T-helper 2 cell treated with Interferon-gamma antibody and Interleukin-4, amounts not matched to agents 5 μg/mL and 100 μg/mL, for 36 hours (primary cell): ENCODE results near the gene CD1B.
"Not testable (repeated sequence)": the region's sequence is repeated elsewhere in the genome, so short reads cannot be mapped to it uniquely, and the experiment has no call there.

Experiments
- DNase-seq: peaks from one replicate; pipeline ENCODE4 v3.0.0; 2021; ENCODE audit warnings: low spot score
- H3K27ac Mint-ChIP-seq: one replicate; pipeline ENCODE4 v1.8.0; 2021; ENCODE audit warnings: mild to moderate bottlenecking, mixed read lengths
- H3K27me3 Mint-ChIP-seq: one replicate; pipeline ENCODE4 v1.8.0; 2021; ENCODE audit warnings: low read depth, mixed read lengths
- H3K36me3 Mint-ChIP-seq: one replicate; pipeline ENCODE4 v1.8.0; 2021; ENCODE audit warnings: low read depth, mixed read lengths
- H3K4me1 Mint-ChIP-seq: one replicate; pipeline ENCODE4 v1.8.0; 2021; ENCODE audit warnings: low read depth, mixed read lengths
- H3K4me3 Mint-ChIP-seq: one replicate; pipeline ENCODE4 v1.8.0; 2022; ENCODE audit warnings: mild to moderate bottlenecking, moderate library complexity, mixed read lengths
- H3K9me3 Mint-ChIP-seq: one replicate; pipeline ENCODE4 v1.8.0; 2021; ENCODE audit warnings: mixed read lengths

Gene CD1B

GRCh38 chr1:158331481-158332150 is at the start of gene CD1B:
CD1B (minus strand) TSS chr1:158331531; CDS start chr1:158331423, 108 bp downstream.
- Mint-ChIP-seq H3K27ac (no peak within 1 kb of the TSS), H3K4me3 (no peak within 1 kb of the TSS), H3K4me1 (peaks cover 9% of the 10 kb centered on the region)

GRCh38 chr1:158374860-158375259 is 43.5 kb upstream of the CD1B start:
- Mint-ChIP-seq H3K4me3 (no peak overlapping the region), H3K27me3 (peaks cover 8% of the 10 kb centered on the region), H3K9me3 (peaks cover 16% of the 10 kb centered on the region), H3K36me3 (no peaks in the 10 kb centered on the region), H3K4me1 (no peaks in the 10 kb centered on the region), H3K27ac (no peak overlapping the region)
- no peak for DNase-seq

More at GRCh38 chr1:158331481-158332150, at the start of gene CD1B:
- no peak for DNase-seq
- peaks cover 4% of the 10 kb centered on the region for H3K27me3 Mint-ChIP-seq
- no peaks in the 10 kb centered on the region for H3K9me3 Mint-ChIP-seq
- H3K36me3 Mint-ChIP-seq = no peaks in the 10 kb centered on the region

GRCh38 chr1:158374101-158374500 is 42.8 kb upstream of the CD1B start:
- Mint-ChIP-seq H3K27me3 (peaks cover 10% of the 10 kb centered on the region), H3K9me3 (peaks cover 16% of the 10 kb centered on the region)
- not testable (repeated sequence) for H3K4me1 Mint-ChIP-seq, H3K36me3 Mint-ChIP-seq, DNase-seq, H3K4me3 Mint-ChIP-seq, H3K27ac Mint-ChIP-seq

- Mint-ChIP-seq H3K9me3 (peaks cover 16% of the 10 kb centered on the region), H3K36me3 (no peaks in the 10 kb centered on the region), H3K4me1 (no peaks in the 10 kb centered on the region), H3K27ac (no peak overlapping the region), H3K27me3 (peaks cover 3% of the 10 kb centered on the region), H3K4me3 (no peak overlapping the region)
- DNase-seq = peak; percentile 39
Measured at GRCh38 chr1:158371188-158371953, 40.0 kb upstream of the CD1B start.

- DNase-seq = no peak
- H3K27me3 Mint-ChIP-seq = peaks cover 3% of the 10 kb centered on the region
- H3K36me3 Mint-ChIP-seq = no peaks in the 10 kb centered on the region
- peaks cover 4% of the 10 kb centered on the region for H3K9me3 Mint-ChIP-seq
- H3K27ac Mint-ChIP-seq = no peak overlapping the region
- H3K4me3 Mint-ChIP-seq = no peak overlapping the region
- H3K4me1 Mint-ChIP-seq = no peaks in the 10 kb centered on the region
Measured at GRCh38 chr1:158366783-158367182, 35.5 kb upstream of the CD1B start.

GRCh38 chr1:158362941-158363340 is 31.6 kb upstream of the CD1B start:
- Mint-ChIP-seq H3K27me3 (no peaks in the 10 kb centered on the region), H3K9me3 (no peaks in the 10 kb centered on the region), H3K36me3 (no peaks in the 10 kb centered on the region), H3K4me3 (no peak overlapping the region), H3K27ac (no peak overlapping the region), H3K4me1 (no peaks in the 10 kb centered on the region)
- no peak for DNase-seq

GRCh38 chr1:158362482-158362881 is 31.2 kb upstream of the CD1B start:
- H3K36me3 Mint-ChIP-seq = no peaks in the 10 kb centered on the region
- H3K27ac Mint-ChIP-seq = no peak overlapping the region
- no peaks in the 10 kb centered on the region for H3K9me3 Mint-ChIP-seq
- H3K27me3 Mint-ChIP-seq = no peaks in the 10 kb centered on the region
- no peaks in the 10 kb centered on the region for H3K4me1 Mint-ChIP-seq
- H3K4me3 Mint-ChIP-seq = no peak overlapping the region
- no peak for DNase-seq

GRCh38 chr1:158357441-158357840 is 26.1 kb upstream of the CD1B start:
- Mint-ChIP-seq H3K36me3 (no peaks in the 10 kb centered on the region), H3K27ac (no peak overlapping the region), H3K9me3 (no peaks in the 10 kb centered on the region), H3K4me3 (no peak overlapping the region), H3K4me1 (no peaks in the 10 kb centered on the region), H3K27me3 (peaks cover 20% of the 10 kb centered on the region)
- no peak for DNase-seq

- H3K27ac Mint-ChIP-seq = no peak overlapping the region
- no peaks in the 10 kb centered on the region for H3K9me3 Mint-ChIP-seq
- H3K36me3 Mint-ChIP-seq = no peaks in the 10 kb centered on the region
- H3K27me3 Mint-ChIP-seq = peaks cover 20% of the 10 kb centered on the region
- DNase-seq = no peak
- H3K4me3 Mint-ChIP-seq = no peak overlapping the region
- no peaks in the 10 kb centered on the region for H3K4me1 Mint-ChIP-seq
Measured at GRCh38 chr1:158356616-158357015, 25.3 kb upstream of the CD1B start.

GRCh38 chr1:158355773-158356285 is 24.5 kb upstream of the CD1B start:
- Mint-ChIP-seq H3K9me3 (no peaks in the 10 kb centered on the region), H3K36me3 (no peaks in the 10 kb centered on the region), H3K27ac (no peak overlapping the region), H3K27me3 (peaks cover 20% of the 10 kb centered on the region), H3K4me1 (no peaks in the 10 kb centered on the region), H3K4me3 (no peak overlapping the region)
- DNase-seq = no peak

- Mint-ChIP-seq H3K4me1 (no peaks in the 10 kb centered on the region), H3K27me3 (peaks cover 20% of the 10 kb centered on the region), H3K36me3 (no peaks in the 10 kb centered on the region), H3K9me3 (no peaks in the 10 kb centered on the region), H3K27ac (no peak overlapping the region), H3K4me3 (no peak overlapping the region)
- DNase-seq = no peak
Measured at GRCh38 chr1:158354255-158354654, 22.9 kb upstream of the CD1B start.

GRCh38 chr1:158353303-158354075 is 22.2 kb upstream of the CD1B start, which contains the start of gene CD1E:
CD1E (plus strand) TSS chr1:158353894; CDS start chr1:158353989, 95 bp downstream.
- peaks cover 20% of the 10 kb centered on the region for H3K27me3 Mint-ChIP-seq
- no peak within 1 kb of the TSS for H3K4me3 Mint-ChIP-seq
- H3K4me1 Mint-ChIP-seq = no peaks in the 10 kb centered on the region
- no peaks in the 10 kb centered on the region for H3K9me3 Mint-ChIP-seq
- no peak within 1 kb of the TSS for H3K27ac Mint-ChIP-seq
- no peak for DNase-seq
- no peaks in the 10 kb centered on the region for H3K36me3 Mint-ChIP-seq

- not testable (repeated sequence) for DNase-seq, H3K27me3 Mint-ChIP-seq, H3K9me3 Mint-ChIP-seq, H3K36me3 Mint-ChIP-seq, H3K4me1 Mint-ChIP-seq, H3K4me3 Mint-ChIP-seq, H3K27ac Mint-ChIP-seq
Measured at GRCh38 chr1:158348946-158349345, 17.6 kb upstream of the CD1B start.

GRCh38 chr1:158336413-158336812 is 5.1 kb upstream of the CD1B start:
- Mint-ChIP-seq H3K27me3 (peaks cover 12% of the 10 kb centered on the region), H3K9me3 (peaks cover 10% of the 10 kb centered on the region)
- not testable (repeated sequence) for DNase-seq, H3K27ac Mint-ChIP-seq, H3K36me3 Mint-ChIP-seq, H3K4me1 Mint-ChIP-seq, H3K4me3 Mint-ChIP-seq
